Neutrophil (primary cell): ENCODE results near the gene HTR2A.

Experiments used
- H3K27ac ChIP-seq: fragments of 200-600 bp; sonication (generic); 2 replicates; pipeline ENCODE4 v1.5.1; 2016; ENCODE audit warnings: mild to moderate bottlenecking, moderate library complexity
- H3K27me3 ChIP-seq: fragments of 200-600 bp; sonication (generic); 2 replicates; pipeline ENCODE4 v1.6.0; 2016; ENCODE audit warnings: mild to moderate bottlenecking
- H3K36me3 ChIP-seq: fragments of 200-600 bp; sonication (generic); 2 replicates; pipeline ENCODE4 v1.5.1; 2017
- H3K4me1 ChIP-seq, 2 experiments: fragments of 200-600 bp in 1 of 2; sonication (generic) in 1 of 2; 1 replicate in 1 of 2; 2 replicates in 1 of 2; pipeline versions ENCODE4 v1.5.1 to v1.6.1; 2013 to 2016; ENCODE audit warnings: low read depth in 1 of 2, low read length in 1 of 2, mild to moderate bottlenecking in 1 of 2, moderate library complexity in 1 of 2; ENCODE audit not compliant: control insufficient read depth in 1 of 2, insufficient read depth in 1 of 2
- H3K4me3 ChIP-seq, 2 experiments: fragments of 200-600 bp in 1 of 2; sonication (generic) in 1 of 2; 1 replicate in 1 of 2; 2 replicates in 1 of 2; pipeline ENCODE4 v1.5.1; 2013 to 2016; ENCODE audit warnings: low read depth in 1 of 2, low read length in 1 of 2, mild to moderate bottlenecking in 1 of 2, moderate library complexity in 1 of 2
- H3K9me3 ChIP-seq: fragments of 200-600 bp; sonication (generic); 2 replicates; pipeline ENCODE4 v1.5.1; 2016
- TF ChIP-seq, protein P1 (sequence below): fragments of 200-600 bp; sonication (generic); IDR thresholded peaks from 2 replicates; pipeline ENCODE4 v1.5.1; 2016; ENCODE audit warnings: antibody characterized with exemption

Gene HTR2A

DNA sequence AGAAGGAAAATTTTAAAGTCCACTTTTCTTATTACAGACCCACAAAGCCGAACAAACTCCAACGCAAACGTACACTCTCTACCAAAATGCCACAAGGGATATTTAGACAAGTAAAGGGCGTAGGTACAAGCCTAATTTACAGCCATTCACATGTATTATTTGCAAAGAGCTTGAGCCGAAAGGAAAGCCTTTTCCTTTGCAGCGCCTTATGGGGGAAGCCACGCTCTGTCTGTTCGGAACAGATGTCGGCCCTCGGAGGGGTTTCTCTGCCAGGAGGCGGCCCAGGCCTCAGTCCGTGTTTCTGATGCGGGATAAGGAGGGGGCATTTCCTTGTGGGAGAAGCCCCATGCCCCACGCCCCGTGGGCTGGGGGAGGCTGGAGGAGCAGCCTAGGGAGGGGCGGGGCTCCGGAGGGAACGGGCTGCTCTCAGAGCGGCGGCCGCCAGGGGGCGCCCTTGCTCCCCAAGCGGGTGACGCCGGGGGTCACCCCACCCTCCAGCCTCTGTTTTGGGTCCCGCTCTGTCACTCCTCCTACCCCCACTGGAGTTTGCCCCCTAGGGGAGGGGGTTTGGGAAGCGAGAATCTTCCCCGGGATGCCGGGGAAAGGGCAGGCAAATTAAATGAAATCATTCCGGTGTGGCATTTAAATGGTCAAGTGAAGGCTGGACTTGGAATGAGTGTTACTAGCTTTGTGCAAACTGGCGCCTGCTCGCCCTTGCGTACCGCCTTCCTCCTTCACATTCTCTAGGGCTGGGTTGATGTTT lies 2.9 kb downstream of the HTR2A start:
- peaks cover 60% of the 10 kb centered on the region for H3K27me3 ChIP-seq
- TF ChIP-seq, protein P1, sequence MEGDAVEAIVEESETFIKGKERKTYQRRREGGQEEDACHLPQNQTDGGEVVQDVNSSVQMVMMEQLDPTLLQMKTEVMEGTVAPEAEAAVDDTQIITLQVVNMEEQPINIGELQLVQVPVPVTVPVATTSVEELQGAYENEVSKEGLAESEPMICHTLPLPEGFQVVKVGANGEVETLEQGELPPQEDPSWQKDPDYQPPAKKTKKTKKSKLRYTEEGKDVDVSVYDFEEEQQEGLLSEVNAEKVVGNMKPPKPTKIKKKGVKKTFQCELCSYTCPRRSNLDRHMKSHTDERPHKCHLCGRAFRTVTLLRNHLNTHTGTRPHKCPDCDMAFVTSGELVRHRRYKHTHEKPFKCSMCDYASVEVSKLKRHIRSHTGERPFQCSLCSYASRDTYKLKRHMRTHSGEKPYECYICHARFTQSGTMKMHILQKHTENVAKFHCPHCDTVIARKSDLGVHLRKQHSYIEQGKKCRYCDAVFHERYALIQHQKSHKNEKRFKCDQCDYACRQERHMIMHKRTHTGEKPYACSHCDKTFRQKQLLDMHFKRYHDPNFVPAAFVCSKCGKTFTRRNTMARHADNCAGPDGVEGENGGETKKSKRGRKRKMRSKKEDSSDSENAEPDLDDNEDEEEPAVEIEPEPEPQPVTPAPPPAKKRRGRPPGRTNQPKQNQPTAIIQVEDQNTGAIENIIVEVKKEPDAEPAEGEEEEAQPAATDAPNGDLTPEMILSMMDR = peak; percentile 67
- H3K27ac ChIP-seq = no peak overlapping the region
- peaks cover 4 to 19% of the 10 kb centered on the region in 2 experiments for H3K4me1 ChIP-seq
- H3K4me3 ChIP-seq = peak overlapping the region; percentile 28 to 50
- no peaks in the 10 kb centered on the region for H3K9me3 ChIP-seq
- no peaks in the 10 kb centered on the region for H3K36me3 ChIP-seq

DNA sequence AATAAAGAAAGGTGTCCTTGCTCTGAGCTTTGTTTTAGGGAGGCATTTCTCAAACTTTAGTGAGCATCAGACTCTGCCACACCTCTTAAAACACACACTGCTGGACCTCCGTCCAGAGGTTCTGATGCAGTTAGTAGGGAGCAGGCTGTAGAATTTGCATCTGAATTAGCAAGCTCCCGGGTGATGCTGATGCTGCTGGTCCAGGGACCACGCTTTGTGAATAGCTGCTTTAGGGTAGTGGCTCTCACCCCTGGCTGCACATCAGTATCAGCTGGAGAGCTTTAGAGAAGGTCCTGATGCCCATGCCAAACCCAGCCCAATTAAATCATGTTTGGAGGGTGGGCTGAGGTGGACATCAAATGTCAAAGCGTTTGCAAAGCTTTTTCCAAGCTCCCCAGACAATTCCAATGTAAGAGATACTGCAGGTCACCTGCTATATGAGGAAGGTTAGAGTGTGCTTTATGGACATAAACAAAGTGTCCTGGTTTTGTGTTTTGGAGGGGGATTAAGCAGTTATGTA lies 3.6 kb downstream of the HTR2A start:
- peaks cover 60% of the 10 kb centered on the region for H3K27me3 ChIP-seq
- H3K4me1 ChIP-seq = peaks cover 4 to 19% of the 10 kb centered on the region in 2 experiments
- no peaks in the 10 kb centered on the region for H3K36me3 ChIP-seq
- H3K9me3 ChIP-seq = no peaks in the 10 kb centered on the region
- TF ChIP-seq, protein P1 = no peak
- no peak overlapping the region for H3K4me3 ChIP-seq
- no peak overlapping the region for H3K27ac ChIP-seq

DNA sequence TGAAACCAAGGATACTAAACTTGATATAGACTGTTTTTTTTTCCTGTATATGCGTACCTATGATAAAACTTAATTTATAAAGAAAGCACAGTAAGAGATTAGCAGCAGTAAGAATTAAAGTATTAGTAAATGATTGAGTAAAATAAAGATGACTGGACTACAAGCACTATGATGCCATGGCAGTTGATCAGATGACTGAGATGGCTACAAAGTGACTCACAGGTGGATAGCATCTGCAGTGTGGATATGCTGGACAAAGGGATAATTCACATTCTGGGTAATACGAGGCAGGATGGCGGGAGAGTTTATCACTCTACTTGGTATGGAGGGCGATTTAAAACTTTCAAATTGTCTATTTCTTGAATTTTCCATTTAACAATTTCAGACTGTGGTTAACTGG lies 11.8 kb downstream of the HTR2A start:
- H3K9me3 ChIP-seq = no peaks in the 10 kb centered on the region
- H3K36me3 ChIP-seq = no peaks in the 10 kb centered on the region
- TF ChIP-seq, protein P1 = no peak
- no peaks in the 10 kb centered on the region for H3K4me1 ChIP-seq
- H3K4me3 ChIP-seq = no peak overlapping the region
- H3K27ac ChIP-seq = no peak overlapping the region
- no peaks in the 10 kb centered on the region for H3K27me3 ChIP-seq

DNA sequence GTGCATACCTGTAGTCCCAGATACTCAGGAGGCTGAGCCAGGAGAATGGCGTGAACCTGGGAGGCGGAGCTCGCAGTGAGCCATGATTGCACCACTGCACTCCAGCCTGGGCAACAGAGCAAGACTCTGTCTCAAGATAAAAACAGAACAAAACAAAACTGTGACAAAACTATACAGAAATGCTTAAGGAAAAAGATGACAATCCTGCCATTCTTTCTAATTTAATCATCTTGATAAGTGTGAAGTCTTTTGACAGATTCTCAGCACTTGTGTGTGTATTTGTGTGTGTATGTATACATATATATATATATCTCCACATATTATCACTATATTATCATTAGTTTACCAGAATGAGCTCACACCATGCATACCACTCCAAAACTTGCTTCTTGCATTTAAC lies 12.3 kb downstream of the HTR2A start:
- Histone ChIP-seq H3K27me3 (no peaks in the 10 kb centered on the region), H3K4me1 (no peaks in the 10 kb centered on the region)
- TF ChIP-seq, protein P1 = no peak

DNA sequence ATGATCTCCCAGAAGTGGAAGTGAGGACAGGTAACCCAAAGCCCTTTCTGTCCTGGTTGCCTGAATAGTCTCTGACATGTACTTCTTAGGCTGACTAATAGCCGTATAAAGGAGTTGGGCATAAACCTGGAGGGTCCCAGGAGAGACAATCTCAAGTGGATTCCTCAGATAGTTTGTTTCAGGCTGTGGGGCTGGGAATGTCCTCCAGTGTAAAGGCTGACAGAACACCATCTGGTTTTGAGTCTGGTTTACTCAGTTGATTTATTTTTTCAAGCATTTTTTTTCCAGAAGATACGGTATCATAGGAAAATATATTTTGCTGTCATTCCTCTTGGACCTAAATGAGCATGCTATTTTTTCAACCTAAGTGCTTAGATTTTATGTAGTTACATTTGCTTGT lies 15.2 kb downstream of the HTR2A start:
- Histone ChIP-seq H3K27ac (no peak overlapping the region), H3K27me3 (no peaks in the 10 kb centered on the region), H3K36me3 (no peaks in the 10 kb centered on the region), H3K9me3 (no peaks in the 10 kb centered on the region), H3K4me3 (no peak overlapping the region), H3K4me1 (no peaks in the 10 kb centered on the region)
- TF ChIP-seq, protein P1 = no peak

More for the DNA sequence above, 12.3 kb downstream of the HTR2A start:
- no peaks in the 10 kb centered on the region for H3K36me3 ChIP-seq
- no peaks in the 10 kb centered on the region for H3K9me3 ChIP-seq
- no peak overlapping the region for H3K4me3 ChIP-seq
- no peak overlapping the region for H3K27ac ChIP-seq
